ENCODE results near the gene KCNH1.

- TF ChIP-seq CTCF (IDR thresholded peaks at IDR 0.05 in 4 of 5, conservative IDR thresholded peaks at IDR 0.05 in 1 of 5) (no peak), POLR2A (IDR thresholded peaks at IDR 0.05) (no peak)
Observed at GRCh38 chr1:210700511-210700910, 433.4 kb downstream of the KCNH1 start.
